ENCODE results near the gene ARHGAP26.

DNA sequence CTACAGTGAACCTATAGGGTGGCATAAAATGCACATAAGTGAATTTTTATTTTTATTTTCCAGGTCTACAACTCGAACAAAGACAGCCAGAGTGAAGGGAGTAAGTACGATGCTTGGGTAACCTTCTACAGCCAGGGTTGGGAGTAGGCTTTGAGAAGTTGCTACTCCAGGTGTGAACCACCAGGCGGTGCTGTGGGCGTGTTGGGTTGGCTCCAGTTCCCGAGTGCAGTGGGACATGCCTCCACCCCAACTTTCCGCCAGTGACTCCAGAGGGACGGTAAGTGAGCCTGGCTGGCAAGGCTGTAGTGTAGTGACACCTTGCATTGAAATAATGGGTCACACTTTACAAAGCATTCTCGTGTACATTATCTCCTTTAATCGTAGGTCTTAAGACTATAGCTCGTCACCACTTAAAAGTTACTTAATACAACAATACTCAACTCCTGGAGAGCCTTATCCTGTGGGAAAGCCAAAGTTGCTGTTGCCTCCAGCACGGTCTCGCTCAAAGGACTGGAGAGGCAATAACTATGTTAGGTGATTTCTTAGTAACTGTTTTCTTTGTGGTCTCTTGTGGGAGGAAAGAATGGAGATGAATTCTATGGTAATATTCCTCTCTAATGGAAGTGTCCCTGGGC lies 244.0 kb downstream of the ARHGAP26 start:
- TF ChIP-seq CTCF (optimal IDR thresholded peaks at IDR 0.05 in 1 of 3, IDR thresholded peaks at IDR 0.05 in 1 of 3, conservative IDR thresholded peaks at IDR 0.05 in 1 of 3; ENCODE audit: extremely low read depth in 1 of 3, insufficient read depth in 2 of 3, low read length in 3 of 3) (peak; percentile 72 to 85 (median 80)), EZH2 (IDR thresholded peaks at IDR 0.05; ENCODE audit: low read length) (no peak)

All from keratinocyte (primary cell).